ENCODE data around the gene GSTA3.
"Not testable (repeated sequence)": the region's sequence is repeated elsewhere in the genome, so short reads cannot be mapped to it uniquely, and the experiment has no call there.

Gene GSTA3

GRCh38 chr6:52909531-52909930 lies at the start of gene GSTA3:
GSTA3 (minus strand) TSS chr6:52909698; CDS start chr6:52905834, 3,864 bp downstream.
- no peak for DNase-seq (ENCODE audit: low spot score)
- FAIRE-seq, result no peak

DNA sequence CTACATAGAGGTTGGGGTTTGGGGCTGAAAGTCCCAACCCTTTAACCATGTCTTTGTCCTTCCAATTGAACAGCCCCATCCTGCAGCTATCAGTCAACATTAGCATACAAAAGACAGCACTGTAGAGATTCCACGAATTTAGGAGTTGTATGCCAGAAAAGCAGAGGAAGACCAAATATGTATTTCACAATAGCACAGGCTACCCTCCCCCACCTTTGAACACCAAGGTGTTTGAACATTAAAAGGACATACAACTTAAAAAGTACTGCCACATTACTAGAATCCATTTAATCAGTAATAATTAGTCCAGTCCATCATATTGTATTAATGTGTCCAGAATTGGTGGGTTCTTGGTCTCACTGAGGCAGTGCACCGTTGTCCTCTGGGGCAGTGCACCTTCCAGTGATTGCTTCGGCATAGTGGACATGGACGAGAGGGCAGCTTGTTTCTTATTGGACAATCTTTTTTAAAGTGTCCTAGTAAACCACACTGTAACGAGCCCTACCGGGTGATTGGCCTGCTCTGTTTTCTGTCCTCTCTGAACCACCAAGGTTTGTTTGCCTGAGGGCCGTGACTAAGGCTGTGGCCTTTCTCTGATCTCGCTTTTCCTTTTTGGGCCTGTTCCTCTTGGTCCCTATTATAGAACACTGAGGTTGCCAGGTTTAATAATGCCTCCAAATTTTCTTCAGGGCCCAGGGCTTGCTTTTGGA lies 49.2 kb upstream of the GSTA3 start:
- FAIRE-seq (no peak), DNase-seq (ENCODE audit: low spot score) (no peak)

DNA sequence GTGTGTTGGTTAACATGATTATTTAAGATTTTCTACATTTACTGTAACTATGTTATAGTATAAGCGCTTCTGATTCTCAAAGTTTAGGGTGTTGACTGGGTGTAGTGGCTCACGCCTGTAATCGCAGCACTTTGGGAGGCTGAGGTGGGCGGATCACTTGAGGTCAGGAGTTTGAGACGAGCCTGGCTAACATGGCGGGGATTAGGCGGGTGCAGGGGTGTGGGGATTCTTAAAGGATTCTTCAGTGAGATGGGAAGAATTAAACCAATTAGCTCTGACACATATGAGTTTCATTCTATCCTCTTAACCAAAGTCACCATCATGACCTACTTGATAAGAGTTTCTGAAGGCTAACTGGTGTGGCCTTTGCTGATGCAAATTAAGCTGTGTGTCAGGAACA lies 46.4 kb upstream of the GSTA3 start:
- no peak for DNase-seq (ENCODE audit: low spot score)
- FAIRE-seq, result no peak

DNA sequence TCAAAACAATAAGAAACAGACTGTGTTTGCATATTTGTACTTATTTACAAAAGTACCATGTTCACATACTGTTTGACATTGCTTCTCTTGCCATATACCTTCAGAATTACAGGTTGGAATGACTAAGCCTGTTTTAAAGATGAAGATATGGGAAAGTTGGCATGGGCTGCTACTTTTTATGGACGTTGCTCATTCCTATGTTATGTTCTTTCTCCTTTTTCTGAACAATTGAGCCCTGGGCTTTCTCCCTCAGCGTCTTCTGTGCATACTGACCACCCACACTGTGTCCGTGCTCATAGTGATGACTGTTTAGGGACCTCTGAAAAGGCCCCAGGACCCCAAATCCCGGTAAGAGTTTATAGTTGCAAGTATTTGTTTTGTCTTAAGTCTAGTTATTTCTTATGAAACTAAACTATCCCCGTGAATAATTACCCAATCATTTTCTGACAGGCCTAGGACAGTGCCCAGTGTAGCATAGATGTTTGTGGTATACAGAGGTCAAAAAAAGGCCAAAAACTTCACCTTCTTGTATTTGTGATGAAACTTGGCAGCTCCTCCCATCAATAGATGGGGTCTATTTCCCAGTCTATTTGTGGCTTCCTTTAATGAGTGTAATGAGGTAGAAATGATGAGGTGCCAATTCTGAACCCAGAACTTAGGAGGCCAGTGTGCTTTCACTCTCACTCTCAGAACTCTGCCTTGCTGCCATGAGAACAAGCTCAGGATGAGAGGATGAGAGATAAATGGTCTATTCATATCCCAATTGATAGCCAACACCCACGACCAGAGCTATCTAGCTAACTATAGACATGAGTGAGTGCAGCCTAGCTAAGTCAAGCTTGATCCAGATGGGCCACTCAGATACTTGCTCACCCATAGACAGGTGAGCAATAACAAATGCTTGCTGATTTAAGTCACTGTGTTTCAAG lies 44.7 kb upstream of the GSTA3 start:
- no peak for DNase-seq (ENCODE audit: low spot score)
- no peak for FAIRE-seq

- no peak for DNase-seq (ENCODE audit: low spot score)
- no peak for FAIRE-seq
These were observed 36.8 kb upstream of the GSTA3 start for GRCh38 chr6:52946306-52946705.

DNA sequence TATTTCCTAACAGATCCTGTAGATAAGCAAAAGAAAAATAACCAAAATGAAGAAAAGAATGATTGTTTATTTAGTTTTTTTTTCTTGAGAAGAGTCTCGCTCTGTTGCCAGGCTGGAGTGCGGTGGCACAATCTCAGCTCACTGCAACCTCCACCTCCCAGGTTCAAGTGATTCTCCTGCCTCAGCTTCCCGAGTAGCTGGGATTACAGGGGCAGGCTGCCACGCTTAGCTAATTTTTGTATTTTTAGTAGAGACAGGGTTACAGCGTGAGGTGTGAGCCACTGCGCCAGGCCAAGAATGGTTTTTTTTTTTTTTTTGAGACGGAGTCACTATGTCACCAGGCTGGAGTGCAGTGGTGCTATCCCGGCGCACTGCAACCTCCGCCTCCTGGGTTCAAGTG lies 33.3 kb upstream of the GSTA3 start:
- DNase-seq (ENCODE audit: low spot score); FAIRE-seq: not testable (repeated sequence)

- DNase-seq (ENCODE audit: low spot score) (no peak), FAIRE-seq (no peak)
These were observed 32.7 kb upstream of the GSTA3 start for GRCh38 chr6:52942221-52942620.

GRCh38 chr6:52937908-52938307 lies 28.4 kb upstream of the GSTA3 start:
- no peak for DNase-seq (ENCODE audit: low spot score)
- no peak for FAIRE-seq

- FAIRE-seq, result no peak
- no peak for DNase-seq (ENCODE audit: low spot score)
These were observed 24.3 kb upstream of the GSTA3 start for GRCh38 chr6:52933778-52934177.

DNA sequence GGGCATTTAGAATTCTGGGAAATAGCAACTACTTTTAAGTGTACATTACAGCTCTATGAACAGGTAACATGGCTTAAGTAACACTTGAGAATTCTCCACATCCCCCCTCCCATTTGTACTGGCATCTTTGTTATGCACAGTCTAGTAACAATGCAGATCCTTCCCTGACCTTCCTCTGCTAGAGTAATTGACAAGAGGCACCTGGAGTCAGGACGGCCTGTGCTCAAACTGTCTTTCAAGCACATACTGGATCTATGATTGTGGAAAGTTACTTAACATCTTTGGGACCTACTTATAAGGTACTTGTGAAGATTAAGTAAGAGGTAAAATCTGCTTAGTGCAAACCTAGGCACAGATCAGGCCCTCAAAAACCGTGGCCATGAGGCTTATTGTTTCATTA lies 21.9 kb upstream of the GSTA3 start:
- DNase-seq (ENCODE audit: low spot score), result no peak
- no peak for FAIRE-seq

DNA sequence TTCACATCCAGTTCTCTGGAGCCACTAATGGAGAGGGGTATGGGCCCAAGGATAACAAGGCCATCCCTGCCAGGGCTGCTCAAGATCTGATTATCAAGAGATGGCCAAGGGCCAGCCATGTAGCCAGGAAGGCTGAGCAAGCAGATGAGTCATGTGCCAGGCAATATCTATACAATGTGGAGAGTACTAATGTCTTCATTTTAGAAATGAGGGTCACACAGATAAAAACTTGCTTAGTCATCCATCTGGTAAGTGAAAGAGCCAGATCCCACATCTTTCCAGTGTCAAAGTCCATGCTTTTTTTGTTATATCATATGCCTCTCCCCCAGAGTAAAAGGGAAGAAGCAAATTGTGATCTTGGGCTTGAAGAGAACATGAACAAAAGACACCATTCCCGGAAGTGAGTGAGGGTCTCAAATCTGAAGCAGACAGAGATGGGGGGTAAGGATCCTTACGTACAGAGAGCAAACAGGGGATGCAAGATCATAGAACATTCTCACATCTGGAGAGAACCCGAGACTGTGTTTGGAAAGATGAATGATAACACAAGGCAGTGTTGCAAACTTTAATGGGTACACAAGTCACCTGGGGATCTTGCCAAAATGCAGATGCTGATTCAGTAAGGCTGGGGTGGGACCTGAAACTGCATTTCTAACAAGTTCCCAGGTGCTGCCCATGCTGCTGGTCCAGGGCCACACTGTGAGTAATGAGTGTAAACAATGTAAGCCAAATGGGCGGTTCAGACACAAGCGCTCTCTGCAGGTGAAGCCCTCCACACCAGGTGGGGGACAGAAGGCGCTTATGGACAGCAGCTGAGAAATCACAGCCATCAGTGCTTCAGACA lies 20.0 kb upstream of the GSTA3 start:
- DNase-seq (ENCODE audit: low spot score) (peak; percentile 82), FAIRE-seq (peak; percentile 81)

DNA sequence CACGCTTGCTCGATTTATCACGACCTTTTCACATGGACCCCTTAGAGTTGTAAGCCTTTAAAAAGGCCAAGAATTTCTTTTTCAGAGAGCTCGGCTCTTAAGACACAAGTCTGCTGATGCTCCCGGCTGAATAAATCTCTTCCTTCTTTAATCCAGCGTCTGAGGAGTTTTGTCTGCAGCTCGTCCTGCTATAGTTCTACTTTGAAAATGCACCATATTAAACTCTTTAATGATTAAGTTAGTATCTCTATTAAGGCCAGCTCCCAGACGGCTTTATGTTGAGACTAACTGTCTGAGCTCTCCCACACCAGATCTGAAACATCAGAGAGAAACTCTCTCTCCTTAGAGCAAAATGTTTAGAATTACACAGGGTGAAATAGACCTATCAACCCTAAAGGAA lies 18.0 kb upstream of the GSTA3 start:
- FAIRE-seq (no peak), DNase-seq (ENCODE audit: low spot score) (no peak)

- DNase-seq (ENCODE audit: low spot score), result no peak
- FAIRE-seq, result peak; percentile 71
These were observed 16.7 kb upstream of the GSTA3 start for GRCh38 chr6:52925919-52926792.

- FAIRE-seq (no peak), DNase-seq (ENCODE audit: low spot score) (no peak)
These were observed 15.5 kb upstream of the GSTA3 start for GRCh38 chr6:52925042-52925441.

DNA sequence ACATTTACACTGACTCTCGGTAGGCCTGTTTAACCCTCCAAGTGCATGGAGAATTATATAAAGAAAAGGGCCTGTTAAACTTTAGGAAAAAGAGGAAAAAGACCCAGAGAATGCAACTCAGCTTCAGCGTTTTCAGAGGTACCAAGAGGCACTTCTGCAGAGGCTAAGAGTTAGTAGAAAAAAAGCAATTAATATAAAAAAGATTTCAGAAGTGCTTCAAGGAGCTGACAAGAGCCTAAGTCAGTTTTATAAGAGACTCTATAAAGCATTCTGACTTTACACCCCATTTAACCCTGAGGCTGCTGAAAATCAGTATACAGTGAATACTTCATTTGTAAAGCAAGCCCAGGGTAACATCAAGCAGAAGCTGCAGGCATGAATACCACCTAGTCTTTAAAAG lies 14.2 kb upstream of the GSTA3 start:
- not testable (repeated sequence) for FAIRE-seq; DNase-seq (ENCODE audit: low spot score)

DNA sequence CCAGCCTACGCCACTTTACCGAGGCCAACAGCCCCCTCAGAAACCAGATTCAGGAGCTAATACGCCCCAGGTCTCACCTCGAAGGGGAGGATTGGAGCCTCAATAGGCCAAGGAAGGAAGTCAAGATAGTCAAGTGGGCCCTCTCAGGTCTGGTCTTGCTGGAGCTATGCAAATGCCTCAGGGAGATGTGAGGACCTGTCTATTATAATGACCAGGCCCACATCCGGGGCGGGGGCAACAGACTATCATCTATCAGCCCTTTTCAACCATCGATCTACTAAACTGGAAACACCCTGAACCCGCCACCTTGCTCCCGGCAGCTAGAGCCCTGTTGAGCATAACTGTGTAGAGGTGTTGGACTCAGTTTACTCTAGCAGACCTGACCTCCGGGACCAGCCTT lies 12.7 kb upstream of the GSTA3 start:
- no peak for FAIRE-seq

GRCh38 chr6:52921743-52922142 lies 12.2 kb upstream of the GSTA3 start:
- DNase-seq (ENCODE audit: low spot score) (no peak), FAIRE-seq (no peak)

More for the DNA sequence above, 12.7 kb upstream of the GSTA3 start:
- no peak for DNase-seq (ENCODE audit: low spot score)

DNA sequence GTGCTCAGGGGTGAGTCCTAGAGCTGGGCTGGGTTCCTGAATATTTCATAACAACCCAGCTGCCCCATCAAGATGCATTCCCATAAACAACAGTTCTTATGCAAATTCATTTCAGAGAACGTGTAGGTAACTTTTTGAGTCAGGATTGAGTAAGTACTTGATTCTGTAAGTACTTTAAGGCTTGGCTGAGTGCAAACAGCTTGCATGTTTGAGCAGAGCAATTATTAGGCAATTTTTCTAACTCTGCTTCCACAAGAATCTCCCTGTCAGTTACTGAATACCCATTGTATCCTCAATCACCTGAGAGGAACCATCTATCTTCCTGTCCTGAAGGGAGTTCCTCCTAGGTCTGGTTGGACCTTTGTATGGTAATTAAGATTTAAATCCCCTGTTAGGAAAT lies 10.0 kb upstream of the GSTA3 start:
- not testable (repeated sequence) for FAIRE-seq; DNase-seq (ENCODE audit: low spot score)

DNA sequence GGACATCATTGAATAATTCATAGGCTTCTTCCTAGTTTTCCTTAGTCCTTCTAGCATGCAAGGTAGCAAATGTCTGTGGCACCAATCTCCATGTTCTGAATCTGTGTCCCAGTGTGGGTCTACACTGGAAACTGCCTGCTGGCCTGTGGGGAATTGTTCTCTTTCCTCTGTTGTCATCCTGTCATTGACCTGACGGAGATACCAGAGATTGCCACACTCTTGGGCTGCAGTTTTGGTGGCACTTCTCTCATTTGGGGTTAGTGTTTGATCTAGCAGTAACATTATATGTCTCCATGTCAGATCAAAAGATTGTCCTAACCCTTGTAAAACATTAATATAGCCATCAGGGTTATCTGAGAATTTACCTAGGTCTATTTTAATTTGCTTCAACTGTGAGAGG lies 9.3 kb upstream of the GSTA3 start:
- FAIRE-seq, result not testable (repeated sequence)

GRCh38 chr6:52918027-52918686 lies 8.7 kb upstream of the GSTA3 start:
- not testable (repeated sequence) for DNase-seq (ENCODE audit: low spot score); FAIRE-seq

More for the DNA sequence above, 9.3 kb upstream of the GSTA3 start:
- DNase-seq (ENCODE audit: low spot score), result not testable (repeated sequence)

All from urothelium cell line (cell line).